Mesodermal cell (in vitro differentiated cells): ENCODE results near the gene UBXN7.
"Not testable (repeated sequence)": the region's sequence is repeated elsewhere in the genome, so short reads cannot be mapped to it uniquely, and the experiment has no call there.

ENCODE experiments used
- H3K27ac ChIP-seq: 2 replicates; pipeline ENCODE4 v1.7.0; 2013; ENCODE audit warnings: mild to moderate bottlenecking, low read depth, low read length, moderate library complexity; ENCODE audit not compliant: severe bottlenecking
- H3K36me3 ChIP-seq: 2 replicates; pipeline ENCODE4 v1.7.1; 2013; ENCODE audit warnings: mild to moderate bottlenecking, low read length, moderate library complexity; ENCODE audit not compliant: control insufficient read depth, insufficient read depth
- H3K4me1 ChIP-seq: one replicate; pipeline ENCODE4 v1.7.1; 2013; ENCODE audit warnings: mild to moderate bottlenecking, low read length; ENCODE audit not compliant: insufficient read depth, control insufficient read depth, poor library complexity, severe bottlenecking
- H3K4me3 ChIP-seq: 2 replicates; pipeline ENCODE4 v1.7.0; 2013; ENCODE audit warnings: low read length, control low read depth, mild to moderate bottlenecking; ENCODE audit not compliant: insufficient read depth, poor library complexity, severe bottlenecking; ENCODE audit errors: extremely low read depth
- H3K9me3 ChIP-seq: 2 replicates; pipeline ENCODE4 v1.7.1; 2013; ENCODE audit warnings: mild to moderate bottlenecking, low read length, moderate library complexity; ENCODE audit not compliant: control insufficient read depth
- WGBS, 2 experiments: methylation state at CpG; one replicate each; pipeline ENCODE4 v1.1.5; 2013; ENCODE audit warnings: missing lambda C conversion rate in 2 of 2; ENCODE audit not compliant: insufficient coverage in 2 of 2; 5-methylcytosine and 5-hydroxymethylcytosine counted together

The UBXN7 gene

DNA sequence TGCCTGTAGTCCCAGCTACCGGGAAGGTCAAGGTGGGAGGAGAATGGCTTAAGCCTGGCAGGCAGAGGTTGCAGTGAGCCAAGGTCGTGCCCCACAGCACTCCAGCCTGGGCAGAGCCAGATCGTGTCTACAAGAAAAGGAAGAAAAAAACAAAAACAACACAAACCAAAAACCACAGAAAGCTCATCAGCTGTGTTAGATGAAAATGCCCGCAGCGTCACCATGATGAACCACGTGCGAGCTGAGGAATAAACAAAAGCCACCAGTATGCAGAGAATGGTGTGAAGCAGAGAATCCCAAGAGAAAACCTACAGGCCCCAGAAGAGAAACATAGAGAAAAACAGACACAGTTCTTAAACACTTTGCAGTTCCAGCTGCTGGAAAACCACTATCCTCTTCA lies 74.3 kb downstream of the UBXN7 start:
- H3K36me3 ChIP-seq: peaks cover 95% of the 10 kb centered on the region
- H3K9me3 ChIP-seq: no peaks in the 10 kb centered on the region
- H3K27ac ChIP-seq: no peak overlapping the region
- H3K4me1 ChIP-seq: no peaks in the 10 kb centered on the region
- no peak overlapping the region for H3K4me3 ChIP-seq
- WGBS, 2 experiments: 87 to 100% methylated on average over 1 to 5 of the region's 7 CpGs

DNA sequence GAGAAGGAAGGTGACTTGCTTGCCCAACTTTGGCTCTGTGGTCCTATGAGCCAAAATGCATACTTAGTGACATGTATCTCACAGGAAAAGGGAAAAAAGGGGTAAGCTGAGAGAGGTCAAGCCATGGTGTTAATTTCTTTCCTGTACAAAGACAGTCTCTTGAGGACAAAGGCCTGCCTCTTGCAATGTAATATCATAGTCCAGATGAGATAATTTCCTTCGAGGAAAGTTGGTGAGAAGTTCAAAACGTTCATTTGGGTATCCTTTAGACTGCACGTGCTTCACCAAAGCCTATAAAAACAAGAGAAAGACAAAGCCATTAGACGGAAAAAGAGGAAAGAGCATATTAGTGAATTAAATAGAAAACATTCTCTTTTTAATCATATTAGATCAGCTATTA lies 75.7 kb downstream of the UBXN7 start:
- no peak overlapping the region for H3K4me3 ChIP-seq
- peaks cover 92% of the 10 kb centered on the region for H3K36me3 ChIP-seq
- no peaks in the 10 kb centered on the region for H3K4me1 ChIP-seq
- no peak overlapping the region for H3K27ac ChIP-seq
- WGBS, 2 experiments: 100% methylated on average over 2 of the region's 4 CpGs; no CpG with 5 or more reads in 1 of the 2 experiments
- H3K9me3 ChIP-seq: no peaks in the 10 kb centered on the region

GRCh38 chr3:196355668-196356067 lies 76.6 kb downstream of the UBXN7 start:
- WGBS, 2 experiments: 100% methylated on average over 1 of the region's 1 CpG; no CpG with 5 or more reads in 1 of the 2 experiments
- no peak overlapping the region for H3K4me3 ChIP-seq
- H3K4me1 ChIP-seq: no peaks in the 10 kb centered on the region
- no peaks in the 10 kb centered on the region for H3K9me3 ChIP-seq
- no peak overlapping the region for H3K27ac ChIP-seq
- peaks cover 90% of the 10 kb centered on the region for H3K36me3 ChIP-seq

DNA sequence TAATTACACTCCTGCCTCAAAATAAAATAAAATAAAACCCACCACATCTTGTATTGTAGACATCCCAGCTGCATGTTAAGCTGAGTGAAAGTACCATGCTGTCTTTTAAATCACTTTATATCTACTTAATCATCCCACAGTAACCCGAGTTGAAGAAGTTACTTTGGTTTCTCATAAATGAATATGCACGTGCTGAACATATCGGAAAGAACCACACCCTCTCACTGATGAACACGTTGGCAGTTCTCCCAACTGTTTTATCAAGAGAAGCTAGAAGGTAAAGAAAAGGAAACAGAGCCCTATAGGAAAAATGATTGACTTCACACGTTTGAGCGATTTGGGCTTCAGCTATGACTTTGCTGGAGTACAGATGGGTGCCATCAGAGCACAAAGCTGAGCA lies 78.1 kb downstream of the UBXN7 start:
- Histone ChIP-seq H3K9me3 (no peaks in the 10 kb centered on the region), H3K4me3 (no peak overlapping the region), H3K36me3 (peaks cover 85% of the 10 kb centered on the region), H3K4me1 (no peaks in the 10 kb centered on the region), H3K27ac (no peak overlapping the region)
- WGBS, 2 experiments: 92% methylated on average over 2 to 6 of the region's 6 CpGs

- Histone ChIP-seq H3K36me3 (peaks cover 82% of the 10 kb centered on the region), H3K4me3 (no peak overlapping the region), H3K9me3 (no peaks in the 10 kb centered on the region), H3K27ac (no peak overlapping the region), H3K4me1 (no peaks in the 10 kb centered on the region)
- WGBS, 2 experiments: 80 to 100% methylated on average over 2 of the region's 6 CpGs
Measured at GRCh38 chr3:196351541-196351940, 80.7 kb downstream of the UBXN7 start.

GRCh38 chr3:196350067-196350466 lies 82.2 kb downstream of the UBXN7 start:
- Histone ChIP-seq H3K9me3 (no peaks in the 10 kb centered on the region), H3K4me1 (no peaks in the 10 kb centered on the region), H3K4me3 (no peak overlapping the region), H3K36me3 (peaks cover 78% of the 10 kb centered on the region), H3K27ac (no peak overlapping the region)

GRCh38 chr3:196348698-196349097 lies 83.5 kb downstream of the UBXN7 start:
- Histone ChIP-seq H3K9me3 (no peaks in the 10 kb centered on the region), H3K4me1 (no peaks in the 10 kb centered on the region), H3K27ac (no peak overlapping the region), H3K36me3 (peaks cover 69% of the 10 kb centered on the region), H3K4me3 (no peak overlapping the region)
- 95 to 100% methylated on average over 2 of the region's 3 CpGs for WGBS, 2 experiments

DNA sequence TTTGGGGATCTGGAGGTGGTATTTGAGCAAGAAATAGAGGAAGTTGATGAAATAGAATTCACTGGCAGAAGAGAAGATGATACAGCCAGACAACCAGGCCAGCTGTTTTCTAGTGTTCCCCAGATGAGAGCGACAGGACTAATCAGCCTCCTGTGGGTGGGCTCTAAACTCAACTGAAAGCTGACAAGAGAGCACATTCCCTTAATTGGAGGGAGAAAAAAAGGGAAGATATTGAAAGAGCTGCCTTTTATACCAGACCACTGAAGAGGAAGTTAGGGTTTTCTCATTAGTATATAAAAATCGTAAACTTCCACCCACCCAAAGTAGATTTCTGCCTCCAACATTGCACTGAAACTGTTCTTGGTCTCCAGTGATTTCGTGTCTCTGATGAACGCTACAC lies 87.6 kb downstream of the UBXN7 start:
- 89 to 97% methylated on average over 3 of the region's 4 CpGs for whole genome bisulfite sequencing, 2 experiments
- H3K27ac ChIP-seq: no peak overlapping the region
- H3K9me3 ChIP-seq: no peaks in the 10 kb centered on the region
- H3K36me3 ChIP-seq: peaks cover 39% of the 10 kb centered on the region
- H3K4me3 ChIP-seq: no peak overlapping the region
- H3K4me1 ChIP-seq: peaks cover 5% of the 10 kb centered on the region

- peaks cover 31% of the 10 kb centered on the region for H3K36me3 ChIP-seq
- not testable (repeated sequence) for H3K27ac ChIP-seq, H3K9me3 ChIP-seq, H3K4me1 ChIP-seq, H3K4me3 ChIP-seq
- WGBS, 2 experiments: 87 to 97% methylated on average over 5 of the region's 14 CpGs
Measured at GRCh38 chr3:196343917-196344316, 88.3 kb downstream of the UBXN7 start.

DNA sequence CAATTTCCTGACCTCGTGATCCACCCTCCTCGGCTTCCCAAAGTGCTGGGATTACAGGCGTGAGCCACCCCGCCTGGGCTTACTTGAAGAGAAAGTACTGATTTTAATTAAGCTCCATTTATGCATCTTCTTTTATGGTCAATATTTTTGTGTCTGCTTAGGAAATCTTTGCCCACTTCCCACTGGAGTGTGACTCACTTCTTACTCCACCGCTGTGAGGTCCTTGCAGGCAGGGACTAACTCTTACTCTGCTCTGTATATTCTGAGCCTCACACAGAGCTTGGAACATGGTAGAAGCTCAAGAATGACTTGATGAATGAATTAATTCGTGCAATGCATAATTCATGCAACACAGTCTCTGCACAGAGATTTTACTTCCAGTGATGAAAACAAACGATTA lies 91.1 kb downstream of the UBXN7 start:
- Histone ChIP-seq H3K9me3 (no peaks in the 10 kb centered on the region), H3K4me1 (peaks cover 8% of the 10 kb centered on the region), H3K4me3 (no peak overlapping the region), H3K36me3 (peaks cover 9% of the 10 kb centered on the region), H3K27ac (no peak overlapping the region)
- 88 to 100% methylated on average over 3 to 5 of the region's 7 CpGs for WGBS, 2 experiments

GRCh38 chr3:196340466-196340865 lies 91.8 kb downstream of the UBXN7 start:
- no peak overlapping the region for H3K4me3 ChIP-seq
- 80% methylated on average over 1 of the region's 2 CpGs; no CpG with 5 or more reads in 1 of the 2 experiments for WGBS, 2 experiments
- H3K36me3 ChIP-seq: peaks cover 2% of the 10 kb centered on the region
- peaks cover 8% of the 10 kb centered on the region for H3K4me1 ChIP-seq
- no peaks in the 10 kb centered on the region for H3K9me3 ChIP-seq
- H3K27ac ChIP-seq: no peak overlapping the region
